ENCODE measurements around the gene STARD8. TPM values are rescaled to one million over a fixed set of nuclear protein-coding genes. Genes with fewer than 3 reads are reported as not detected.

The STARD8 gene, protein sequence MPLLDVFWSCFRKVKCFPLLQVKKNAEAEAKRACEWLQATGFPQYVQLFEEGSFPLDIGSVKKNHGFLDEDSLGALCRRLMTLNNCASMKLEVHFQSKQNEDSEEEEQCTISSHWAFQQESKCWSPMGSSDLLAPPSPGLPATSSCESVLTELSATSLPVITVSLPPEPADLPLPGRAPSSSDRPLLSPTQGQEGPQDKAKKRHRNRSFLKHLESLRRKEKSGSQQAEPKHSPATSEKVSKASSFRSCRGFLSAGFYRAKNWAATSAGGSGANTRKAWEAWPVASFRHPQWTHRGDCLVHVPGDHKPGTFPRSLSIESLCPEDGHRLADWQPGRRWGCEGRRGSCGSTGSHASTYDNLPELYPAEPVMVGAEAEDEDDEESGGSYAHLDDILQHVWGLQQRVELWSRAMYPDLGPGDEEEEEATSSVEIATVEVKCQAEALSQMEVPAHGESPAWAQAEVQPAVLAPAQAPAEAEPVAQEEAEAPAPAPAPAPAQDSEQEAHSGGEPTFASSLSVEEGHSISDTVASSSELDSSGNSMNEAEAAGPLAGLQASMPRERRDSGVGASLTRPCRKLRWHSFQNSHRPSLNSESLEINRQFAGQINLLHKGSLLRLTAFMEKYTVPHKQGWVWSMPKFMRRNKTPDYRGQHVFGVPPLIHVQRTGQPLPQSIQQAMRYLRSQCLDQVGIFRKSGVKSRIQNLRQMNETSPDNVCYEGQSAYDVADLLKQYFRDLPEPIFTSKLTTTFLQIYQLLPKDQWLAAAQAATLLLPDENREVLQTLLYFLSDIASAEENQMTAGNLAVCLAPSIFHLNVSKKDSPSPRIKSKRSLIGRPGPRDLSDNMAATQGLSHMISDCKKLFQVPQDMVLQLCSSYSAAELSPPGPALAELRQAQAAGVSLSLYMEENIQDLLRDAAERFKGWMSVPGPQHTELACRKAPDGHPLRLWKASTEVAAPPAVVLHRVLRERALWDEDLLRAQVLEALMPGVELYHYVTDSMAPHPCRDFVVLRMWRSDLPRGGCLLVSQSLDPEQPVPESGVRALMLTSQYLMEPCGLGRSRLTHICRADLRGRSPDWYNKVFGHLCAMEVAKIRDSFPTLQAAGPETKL
- 0.79 to 2.0 TPM (median 1.7 TPM) in 5 replicates for total RNA-seq (2022; extraction: Qiagen RNA extraction; ENCODE audit: low read depth)

DNA sequence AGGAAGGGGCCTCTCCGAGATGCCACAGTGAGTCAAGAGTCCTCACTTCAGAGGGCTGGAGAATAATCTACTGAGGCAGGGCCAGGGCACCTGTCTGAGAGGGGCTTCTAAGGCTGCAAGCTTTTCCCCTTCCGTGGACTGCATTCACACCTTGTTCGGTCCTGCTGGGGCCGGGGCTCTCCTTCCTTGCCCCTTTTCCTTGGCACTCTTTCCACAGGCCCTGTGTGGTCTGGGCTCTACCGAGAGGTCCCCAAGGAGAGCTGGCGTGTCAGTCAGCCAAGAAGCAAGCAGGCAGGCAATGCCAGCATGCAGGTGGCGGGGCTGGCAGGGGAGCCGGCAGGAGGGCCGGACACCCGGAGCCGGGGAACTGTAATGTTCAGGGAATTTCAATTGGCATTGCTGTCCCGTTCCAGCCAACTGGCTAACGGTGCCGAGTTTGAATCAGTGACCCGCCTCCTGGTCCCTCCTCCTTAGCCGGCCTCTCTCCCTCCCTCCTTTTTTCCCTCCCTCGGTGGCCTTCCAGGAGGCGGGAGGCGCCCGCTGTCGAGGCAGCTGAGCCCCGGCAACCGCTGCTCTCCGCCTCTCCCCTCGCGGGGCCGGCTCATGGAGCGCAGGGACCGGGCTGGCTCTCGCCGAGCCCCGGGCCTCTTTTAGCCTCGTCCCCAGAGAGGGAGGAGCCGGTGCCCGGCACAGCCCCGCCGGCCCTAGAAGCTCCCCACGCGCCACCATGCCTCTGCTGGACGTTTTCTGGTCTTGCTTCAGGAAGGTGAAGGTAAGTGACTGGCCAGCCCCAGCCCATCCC lies at the start of gene STARD8:
Gene STARD8 (plus strand): TSS at position 511 of the 802 bp plus-strand sequence. CDS start 217 bp downstream, at position 728.

Other genes with a start within 250 kb of the STARD8 start
- 1.4 to 2.4 TPM (median 1.5 TPM) in 5 replicates for gene OPHN1, start 214.2 kb upstream of the STARD8 start, total RNA-seq (2022; extraction: Qiagen RNA extraction; ENCODE audit: low read depth)
- gene YIPF6, start 148.6 kb upstream of the STARD8 start, total RNA-seq (2022; extraction: Qiagen RNA extraction; ENCODE audit: low read depth), result 28.7 to 37.8 TPM (median 30.6 TPM) in 5 replicates
- gene EFNB1, start 181.4 kb downstream of the STARD8 start, total RNA-seq (2022; extraction: Qiagen RNA extraction; ENCODE audit: low read depth), result 5.8 to 10.7 TPM (median 9.8 TPM) in 5 replicates

All from A549 treated with ZK216348 at 1 μM for 4 hours (cell line).